Forelimb muscle (tissue), 1 donor: ENCODE results near the gene AOC3. TPM values are rescaled to one million over a fixed set of nuclear protein-coding genes. Genes with fewer than 3 reads are reported as not detected.
"Not testable (repeated sequence)": the region's sequence is repeated elsewhere in the genome, so short reads cannot be mapped to it uniquely, and the experiment has no call there.

Experiments used
- DNase-seq: peaks from one replicate; pipeline ENCODE4 v3.0.0-alpha.2; 2013; ENCODE audit warnings: low read depth
- polyA plus RNA-seq: library from polyadenylated mRNA; unstranded; fragments of 120-200 nt; gene quantifications from one replicate; pipeline ENCODE4 v1.2.1, GENCODE V29; 2013; ENCODE audit not compliant: insufficient read length

Gene AOC3
- polyA plus RNA-seq, 1 donor: 13.3 TPM

DNA sequence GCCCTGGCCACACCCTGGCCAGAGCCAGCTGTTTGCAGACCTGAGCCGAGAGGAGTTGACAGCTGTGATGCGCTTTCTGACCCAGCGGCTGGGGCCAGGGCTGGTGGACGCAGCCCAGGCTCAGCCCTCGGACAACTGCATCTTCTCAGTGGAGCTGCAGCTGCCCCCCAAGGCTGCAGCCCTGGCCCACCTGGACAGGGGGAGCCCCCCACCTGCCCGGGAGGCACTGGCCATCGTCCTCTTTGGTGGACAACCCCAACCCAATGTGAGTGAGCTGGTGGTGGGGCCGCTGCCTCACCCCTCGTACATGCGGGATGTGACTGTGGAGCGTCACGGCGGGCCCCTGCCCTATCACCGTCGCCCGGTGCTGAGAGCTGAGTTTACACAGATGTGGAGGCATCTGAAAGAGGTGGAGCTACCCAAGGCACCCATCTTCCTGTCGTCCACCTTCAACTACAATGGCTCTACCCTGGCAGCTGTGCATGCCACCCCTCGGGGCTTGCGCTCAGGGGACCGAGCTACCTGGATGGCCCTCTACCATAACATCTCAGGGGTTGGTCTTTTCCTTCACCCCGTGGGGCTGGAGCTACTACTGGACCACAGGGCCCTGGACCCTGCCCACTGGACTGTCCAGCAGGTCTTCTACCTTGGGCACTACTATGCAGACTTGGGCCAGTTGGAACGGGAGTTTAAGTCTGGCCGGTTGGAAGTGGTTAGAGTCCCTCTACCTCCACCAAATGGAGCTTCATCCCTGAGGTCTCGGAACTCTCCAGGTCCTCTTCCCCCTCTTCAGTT is 6.0 kb upstream of the AOC3 start:
- DNase-seq: no peak

GRCh38 chr17:42845556-42845917 is 5.5 kb upstream of the AOC3 start:
- no peak for DNase-seq

DNA sequence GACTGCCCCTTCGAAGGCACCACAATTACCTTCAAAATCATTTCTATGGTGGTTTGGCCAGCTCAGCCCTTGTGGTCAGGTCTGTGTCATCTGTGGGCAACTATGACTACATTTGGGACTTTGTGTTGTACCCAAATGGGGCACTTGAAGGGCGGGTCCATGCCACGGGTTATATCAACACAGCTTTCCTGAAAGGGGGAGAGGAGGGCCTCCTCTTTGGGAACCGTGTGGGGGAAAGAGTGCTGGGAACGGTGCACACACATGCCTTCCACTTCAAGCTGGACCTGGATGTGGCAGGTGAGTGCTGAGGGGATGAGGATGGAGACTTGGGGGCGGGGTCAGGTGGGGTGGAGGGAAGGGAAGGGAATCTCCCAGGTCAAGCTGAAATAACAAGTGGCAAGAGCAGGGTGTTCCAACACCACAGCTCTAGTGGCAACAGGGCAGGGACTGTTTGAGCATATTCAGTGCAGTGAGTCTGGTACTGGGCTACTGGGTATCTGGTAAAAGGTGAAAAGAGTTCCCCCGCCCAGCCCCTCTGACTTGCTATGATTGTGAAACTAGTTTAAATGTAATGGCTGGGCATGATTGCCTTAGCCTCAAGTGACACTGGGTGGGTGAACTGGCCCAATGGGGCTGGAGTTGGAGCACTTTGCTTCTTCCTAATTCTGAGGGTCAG is 4.9 kb upstream of the AOC3 start:
- DNase-seq: no peak

DNA sequence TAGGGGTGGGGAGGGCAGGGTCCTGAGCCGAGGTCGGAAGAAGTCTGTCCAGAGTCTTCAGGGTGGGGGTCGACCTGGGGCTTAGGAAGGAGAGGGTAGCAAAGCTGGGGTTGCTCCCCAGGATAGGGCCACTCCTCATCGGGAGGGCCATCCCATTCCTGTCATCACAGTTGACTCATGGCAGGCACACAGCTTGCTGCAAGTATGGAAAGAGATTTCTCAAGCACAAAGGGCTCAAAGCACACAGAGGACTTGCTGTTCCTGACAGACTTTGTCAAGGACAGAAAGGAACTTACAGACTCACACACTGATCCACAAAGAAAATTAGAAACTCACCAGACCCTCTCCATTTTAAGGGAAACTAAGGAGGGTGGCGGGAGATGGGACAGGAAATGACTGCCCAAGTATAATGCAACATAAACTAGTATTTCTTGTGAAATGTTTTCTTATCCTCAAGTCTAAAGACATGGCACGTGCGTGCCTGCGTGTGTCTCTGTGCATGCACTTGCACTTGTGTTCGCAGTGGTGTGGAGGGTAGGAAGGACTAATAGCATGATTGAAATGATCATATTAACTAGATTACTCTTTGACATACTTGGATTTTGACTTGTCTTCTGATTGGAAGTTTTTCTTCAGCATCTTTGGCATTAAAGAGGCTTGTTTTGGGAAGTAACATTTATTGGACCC is 4.3 kb upstream of the AOC3 start:
- DNase-seq: no peak

DNA sequence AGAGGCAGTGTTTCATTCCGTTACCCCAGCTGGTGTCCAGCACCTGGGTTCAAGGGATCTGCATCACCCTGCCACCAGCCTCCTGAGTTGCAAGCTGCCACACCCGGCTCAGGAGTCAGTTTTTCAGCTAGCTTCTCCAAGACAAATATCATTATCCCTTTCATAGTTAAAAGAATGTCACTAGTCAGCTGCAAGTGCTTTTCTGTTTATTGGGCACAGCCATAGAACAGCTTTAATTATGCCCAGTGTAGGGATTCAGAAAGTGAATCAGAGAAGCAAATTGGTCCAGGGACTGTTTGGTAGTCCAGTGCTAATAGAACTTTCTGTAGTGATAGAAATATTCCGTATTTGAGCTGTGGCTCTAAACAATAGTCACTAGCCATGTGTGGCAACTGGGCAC is 2.9 kb upstream of the AOC3 start:
- DNase-seq: no peak

- DNase-seq: no peak
These were observed 2.0 kb upstream of the AOC3 start for GRCh38 chr17:42849031-42849430.

GRCh38 chr17:42849451-42850181 is 1.4 kb upstream of the AOC3 start:
- no peak for DNase-seq

DNA sequence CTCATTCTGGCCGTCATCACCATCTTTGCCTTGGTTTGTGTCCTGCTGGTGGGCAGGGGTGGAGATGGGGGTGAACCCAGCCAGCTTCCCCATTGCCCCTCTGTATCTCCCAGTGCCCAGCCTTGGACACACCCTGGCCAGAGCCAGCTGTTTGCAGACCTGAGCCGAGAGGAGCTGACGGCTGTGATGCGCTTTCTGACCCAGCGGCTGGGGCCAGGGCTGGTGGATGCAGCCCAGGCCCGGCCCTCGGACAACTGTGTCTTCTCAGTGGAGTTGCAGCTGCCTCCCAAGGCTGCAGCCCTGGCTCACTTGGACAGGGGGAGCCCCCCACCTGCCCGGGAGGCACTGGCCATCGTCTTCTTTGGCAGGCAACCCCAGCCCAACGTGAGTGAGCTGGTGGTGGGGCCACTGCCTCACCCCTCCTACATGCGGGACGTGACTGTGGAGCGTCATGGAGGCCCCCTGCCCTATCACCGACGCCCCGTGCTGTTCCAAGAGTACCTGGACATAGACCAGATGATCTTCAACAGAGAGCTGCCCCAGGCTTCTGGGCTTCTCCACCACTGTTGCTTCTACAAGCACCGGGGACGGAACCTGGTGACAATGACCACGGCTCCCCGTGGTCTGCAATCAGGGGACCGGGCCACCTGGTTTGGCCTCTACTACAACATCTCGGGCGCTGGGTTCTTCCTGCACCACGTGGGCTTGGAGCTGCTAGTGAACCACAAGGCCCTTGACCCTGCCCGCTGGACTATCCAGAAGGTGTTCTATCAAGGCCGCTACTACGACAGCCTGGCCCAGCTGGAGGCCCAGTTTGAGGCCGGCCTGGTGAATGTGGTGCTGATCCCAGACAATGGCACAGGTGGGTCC is 607 bp downstream of the AOC3 start:
- not testable (repeated sequence) for DNase-seq

GRCh38 chr17:42852351-42852750 is 1.4 kb downstream of the AOC3 start:
- DNase-seq: no peak

DNA sequence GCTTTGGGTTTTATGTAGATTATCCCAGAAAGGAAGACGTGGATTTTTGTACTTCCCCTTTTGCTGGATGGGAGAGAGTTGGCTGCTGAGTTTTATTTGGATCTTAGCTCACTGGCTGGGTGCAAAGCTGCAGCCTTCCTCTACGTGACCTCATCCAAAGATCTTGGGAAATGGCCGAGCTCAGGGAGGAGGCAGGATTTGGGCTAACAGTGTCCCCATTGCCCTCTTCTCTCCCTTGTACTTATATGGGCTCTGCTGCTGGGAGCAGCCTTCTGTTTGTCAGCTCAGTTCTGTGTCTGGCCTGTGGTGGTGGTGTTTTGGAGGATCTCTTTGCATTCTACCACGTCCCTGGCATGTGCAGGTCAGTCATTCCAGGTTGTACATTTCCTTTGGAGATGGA is 2.0 kb downstream of the AOC3 start:
- DNase-seq: no peak

DNA sequence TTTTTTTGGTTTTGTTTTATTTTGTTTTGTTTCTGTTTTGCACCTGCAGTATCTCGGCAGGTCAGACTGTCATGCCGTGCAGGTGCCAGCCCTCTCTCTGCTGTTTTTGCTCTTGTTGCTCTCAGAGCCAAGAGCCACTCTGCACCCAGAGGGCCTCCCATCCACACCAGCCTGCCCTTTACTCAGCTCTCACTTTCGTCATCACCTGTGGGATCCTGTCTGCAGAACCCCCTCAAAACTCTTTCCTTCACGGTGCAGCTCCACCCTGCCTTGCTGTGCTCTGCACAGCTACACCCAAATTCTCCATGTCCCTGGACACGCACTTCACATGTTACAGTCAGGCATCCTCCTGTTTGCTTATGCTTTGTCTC is 2.6 kb downstream of the AOC3 start:
- DNase-seq: no peak

GRCh38 chr17:42853968-42854790 is 3.2 kb downstream of the AOC3 start:
- DNase-seq: no peak

GRCh38 chr17:42855048-42855596 is 4.1 kb downstream of the AOC3 start:
- no peak for DNase-seq

GRCh38 chr17:42856093-42856492 is 5.1 kb downstream of the AOC3 start:
- not testable (repeated sequence) for DNase-seq

DNA sequence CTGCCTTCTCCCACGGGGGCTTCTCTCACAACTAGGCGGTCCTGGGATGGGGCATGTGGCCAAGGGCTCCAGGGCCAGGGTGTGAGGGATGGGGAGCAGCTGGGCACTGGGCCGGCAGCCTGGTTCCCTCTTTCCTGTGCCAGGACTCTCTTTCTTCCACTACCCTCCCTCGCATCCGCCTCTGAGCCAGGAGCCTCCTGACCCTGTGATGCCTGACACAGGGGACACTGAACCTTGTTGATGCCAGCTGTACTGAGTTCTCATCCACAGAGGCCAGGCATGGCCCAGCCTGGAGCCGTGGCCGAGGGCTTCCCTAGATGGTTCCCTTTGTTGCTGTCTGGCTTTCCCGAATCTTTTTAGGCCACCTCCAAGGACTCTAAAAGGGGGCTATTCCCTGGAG is 5.5 kb downstream of the AOC3 start:
- not testable (repeated sequence) for DNase-seq

DNA sequence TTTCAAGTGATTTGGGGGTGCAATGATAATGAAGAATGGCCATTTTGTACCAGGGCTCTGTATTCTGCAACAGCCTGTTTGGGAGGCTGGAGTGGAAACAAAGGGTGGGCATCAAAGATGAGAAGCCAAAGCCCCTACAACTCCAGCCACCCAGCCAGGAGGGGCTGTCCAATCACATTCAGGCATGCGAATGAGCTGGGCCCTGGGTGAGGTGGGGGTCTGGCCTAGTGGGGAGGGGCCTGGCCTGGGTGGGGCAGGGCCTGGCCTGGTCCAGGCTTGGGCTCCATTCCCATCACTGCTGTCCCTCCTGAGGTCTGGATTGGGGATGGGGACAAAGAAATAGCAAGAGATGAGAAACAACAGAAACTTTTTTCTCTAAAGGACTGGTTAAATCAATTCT is 6.4 kb downstream of the AOC3 start:
- no peak for DNase-seq

DNA sequence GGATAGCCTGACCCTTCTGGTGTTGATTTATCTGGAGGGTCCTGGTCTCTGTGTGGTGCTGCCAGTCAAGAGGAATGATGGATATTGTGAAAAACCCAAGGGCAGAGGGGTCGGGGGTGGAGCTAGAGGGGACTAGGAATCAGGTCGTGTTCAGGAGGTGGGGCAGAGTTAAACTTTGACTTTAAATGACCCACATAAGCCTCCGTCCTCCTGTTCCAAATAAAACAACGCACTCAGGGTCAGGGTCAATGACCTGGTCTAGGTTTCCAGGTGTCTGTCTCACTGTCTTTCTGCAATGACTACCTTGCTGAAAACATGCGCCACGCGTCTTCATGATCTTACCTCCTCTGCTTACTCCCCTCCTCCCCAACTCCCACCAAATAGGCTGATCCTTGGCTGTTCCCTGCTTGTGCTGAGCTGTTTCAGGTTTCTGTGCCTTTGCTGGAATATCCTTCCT is 14.7 kb downstream of the AOC3 start:
- DNase-seq: no peak

GRCh38 chr17:42866216-42866615 is 15.2 kb downstream of the AOC3 start:
- no peak for DNase-seq

GRCh38 chr17:42866631-42867575 is 15.9 kb downstream of the AOC3 start:
- DNase-seq: no peak
